Ectodermal cell (in vitro differentiated cells): ENCODE measurements around the gene TOMM40L.

ENCODE experiments used
- H3K27ac ChIP-seq: 2 replicates; pipeline ENCODE4 v1.7.0; 2013; ENCODE audit warnings: mild to moderate bottlenecking, low read depth, low read length; ENCODE audit not compliant: insufficient read depth, poor library complexity, severe bottlenecking
- H3K27me3 ChIP-seq: 2 replicates; pipeline ENCODE4 v1.7.0; 2013; ENCODE audit warnings: mild to moderate bottlenecking, low read length; ENCODE audit not compliant: insufficient read depth, control insufficient read depth, poor library complexity, severe bottlenecking
- H3K36me3 ChIP-seq: one replicate; pipeline ENCODE4 v1.7.0; 2013; ENCODE audit warnings: low read length; ENCODE audit not compliant: control insufficient read depth, insufficient read depth
- H3K4me1 ChIP-seq: one replicate; pipeline ENCODE4 v1.7.0; 2013; ENCODE audit warnings: low read length; ENCODE audit not compliant: control insufficient read depth, insufficient read depth
- H3K4me3 ChIP-seq: 2 replicates; pipeline ENCODE4 v1.7.0; 2013; ENCODE audit warnings: low read depth, low read length, control low read depth; ENCODE audit not compliant: insufficient read depth
- H3K9me3 ChIP-seq: 2 replicates; pipeline ENCODE4 v1.7.0; 2013; ENCODE audit warnings: mild to moderate bottlenecking, low read length, moderate library complexity; ENCODE audit not compliant: control insufficient read depth
- WGBS, 2 experiments: methylation state at CpG; one replicate each; pipeline ENCODE4 v1.1.7; 2013; ENCODE audit warnings: missing lambda C conversion rate in 2 of 2; 5-methylcytosine and 5-hydroxymethylcytosine counted together

Gene TOMM40L

DNA sequence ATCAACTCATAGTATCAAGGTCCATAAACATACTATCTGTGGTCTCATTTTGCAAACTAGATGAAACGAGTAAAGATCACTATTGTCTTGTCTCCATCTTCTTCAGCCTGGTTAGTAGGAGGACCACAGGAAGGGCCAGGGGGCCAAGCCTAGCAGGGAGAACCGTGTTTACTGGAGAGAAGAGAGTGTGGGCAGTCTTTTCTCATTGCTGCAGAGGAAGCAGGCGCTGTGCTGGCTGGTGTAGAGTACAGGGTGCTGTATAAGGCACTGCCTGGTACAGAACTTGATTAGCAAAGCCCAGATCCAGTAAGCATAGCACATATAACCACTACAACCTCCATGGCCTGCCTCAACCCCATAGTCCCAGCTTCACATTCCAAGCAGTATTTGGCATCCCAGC, 38.5 kb upstream of the TOMM40L start:
- H3K4me1 ChIP-seq, result no peaks in the 10 kb centered on the region
- H3K27ac ChIP-seq, result no peak overlapping the region
- 92 to 93% methylated on average over 3 of the region's 3 CpGs for WGBS, 2 experiments
- no peaks in the 10 kb centered on the region for H3K36me3 ChIP-seq
- H3K27me3 ChIP-seq, result no peaks in the 10 kb centered on the region
- H3K4me3 ChIP-seq, result no peak overlapping the region
- no peaks in the 10 kb centered on the region for H3K9me3 ChIP-seq

DNA sequence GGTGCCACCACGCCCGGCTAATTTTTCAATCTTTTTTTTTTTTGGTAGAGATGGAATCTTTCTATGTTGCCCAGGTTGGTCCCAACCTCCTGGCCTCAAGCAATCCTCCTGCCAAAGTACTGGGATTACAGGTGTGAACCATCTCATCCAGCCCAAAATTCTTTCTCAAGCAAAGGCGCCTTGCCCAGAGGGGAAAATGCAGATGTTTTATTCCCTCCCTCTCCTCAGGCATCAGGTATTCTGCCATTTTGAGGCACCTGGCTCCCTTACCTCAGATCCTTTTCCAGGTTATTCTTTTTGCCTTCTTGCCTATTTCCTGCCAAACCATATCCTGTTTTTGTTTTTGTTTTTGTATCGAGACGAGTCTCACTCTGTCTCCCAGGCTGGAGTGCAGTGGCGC, 37.5 kb upstream of the TOMM40L start:
- no peaks in the 10 kb centered on the region for H3K36me3 ChIP-seq
- H3K4me3 ChIP-seq, result no peak overlapping the region
- no peaks in the 10 kb centered on the region for H3K27me3 ChIP-seq
- H3K4me1 ChIP-seq, result no peaks in the 10 kb centered on the region
- H3K27ac ChIP-seq, result no peak overlapping the region
- no peaks in the 10 kb centered on the region for H3K9me3 ChIP-seq
- WGBS, 2 experiments, result 94% methylated on average over 6 of the region's 6 CpGs

DNA sequence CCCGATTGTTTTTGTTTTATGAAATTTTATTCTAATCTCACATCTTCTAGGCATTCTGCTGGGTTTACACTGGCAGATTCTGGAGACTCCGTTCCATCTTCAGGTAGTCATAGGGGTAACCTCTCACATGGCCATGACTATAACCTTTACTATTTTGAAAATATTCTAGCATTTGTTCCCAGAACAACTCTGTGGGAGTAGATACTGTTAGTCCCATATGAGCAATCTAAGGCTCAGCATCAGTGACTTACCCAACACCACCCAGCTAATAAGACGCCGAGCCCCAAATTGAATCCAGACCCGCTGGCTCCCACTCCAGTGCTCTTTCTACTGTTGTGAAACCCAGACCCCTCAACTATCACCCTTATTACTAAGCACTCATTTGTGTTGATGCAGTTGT, 36.8 kb upstream of the TOMM40L start:
- no peaks in the 10 kb centered on the region for H3K9me3 ChIP-seq
- H3K36me3 ChIP-seq, result no peaks in the 10 kb centered on the region
- H3K27me3 ChIP-seq, result no peaks in the 10 kb centered on the region
- no peak overlapping the region for H3K4me3 ChIP-seq
- 87 to 91% methylated on average over 5 of the region's 5 CpGs for WGBS, 2 experiments
- H3K4me1 ChIP-seq, result no peaks in the 10 kb centered on the region
- H3K27ac ChIP-seq, result no peak overlapping the region

DNA sequence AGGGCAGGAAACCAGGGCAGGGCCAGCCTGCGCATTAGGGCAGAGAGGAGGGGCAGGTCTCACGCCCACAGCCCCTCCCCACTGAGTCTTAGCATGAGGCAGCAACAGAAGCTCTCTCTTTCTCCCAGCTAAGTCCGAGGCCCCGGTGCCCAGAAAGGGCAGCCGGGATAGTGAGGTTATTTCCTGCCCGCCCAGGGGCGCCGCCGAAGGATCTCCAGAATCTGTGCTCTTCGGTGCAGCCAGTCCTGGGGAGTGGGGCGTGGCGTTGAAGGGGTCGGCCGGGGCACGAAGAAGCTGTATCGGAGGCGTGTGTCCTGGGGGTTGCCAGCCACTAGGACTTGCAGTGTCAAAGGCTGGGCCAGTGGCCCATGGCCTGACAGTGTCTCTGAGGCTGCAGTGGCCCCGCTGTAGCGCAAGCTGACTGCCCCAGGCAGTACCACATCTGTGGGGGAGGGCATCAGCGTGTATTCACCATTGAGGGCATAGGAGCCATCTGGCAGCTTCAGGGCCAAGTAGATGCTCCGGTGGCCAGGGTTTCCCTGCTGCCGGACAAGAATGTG, 34.8 kb upstream of the TOMM40L start:
- Histone ChIP-seq H3K36me3 (no peaks in the 10 kb centered on the region), H3K9me3 (no peaks in the 10 kb centered on the region), H3K27me3 (no peaks in the 10 kb centered on the region), H3K4me1 (no peaks in the 10 kb centered on the region), H3K27ac (no peak overlapping the region), H3K4me3 (no peak overlapping the region)
- WGBS, 2 experiments, result 88% methylated on average over 22 of the region's 22 CpGs

DNA sequence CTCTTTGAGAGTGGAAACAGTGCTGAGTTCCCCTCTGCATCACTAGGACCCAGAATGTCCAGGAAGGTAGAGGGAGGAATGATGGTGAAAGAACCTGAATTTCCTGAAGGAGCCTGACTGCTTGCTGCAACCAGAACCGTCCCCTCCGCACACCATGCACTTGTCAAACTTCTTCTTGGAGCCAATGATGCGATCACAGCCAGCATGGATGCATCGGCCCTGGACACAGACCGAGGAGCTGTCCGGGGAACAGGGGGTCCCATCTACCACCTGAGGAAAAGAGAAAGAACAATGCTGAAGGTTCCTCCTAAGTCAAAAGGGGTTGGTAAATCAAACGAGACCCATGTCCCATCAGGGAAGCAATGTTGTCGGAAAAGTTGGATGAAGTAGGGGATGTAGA, 33.9 kb upstream of the TOMM40L start:
- Histone ChIP-seq H3K4me3 (no peak overlapping the region), H3K4me1 (peaks cover 8% of the 10 kb centered on the region), H3K36me3 (no peaks in the 10 kb centered on the region), H3K27ac (no peak overlapping the region), H3K27me3 (no peaks in the 10 kb centered on the region), H3K9me3 (no peaks in the 10 kb centered on the region)
- 92% methylated on average over 7 to 8 of the region's 8 CpGs for WGBS, 2 experiments

DNA sequence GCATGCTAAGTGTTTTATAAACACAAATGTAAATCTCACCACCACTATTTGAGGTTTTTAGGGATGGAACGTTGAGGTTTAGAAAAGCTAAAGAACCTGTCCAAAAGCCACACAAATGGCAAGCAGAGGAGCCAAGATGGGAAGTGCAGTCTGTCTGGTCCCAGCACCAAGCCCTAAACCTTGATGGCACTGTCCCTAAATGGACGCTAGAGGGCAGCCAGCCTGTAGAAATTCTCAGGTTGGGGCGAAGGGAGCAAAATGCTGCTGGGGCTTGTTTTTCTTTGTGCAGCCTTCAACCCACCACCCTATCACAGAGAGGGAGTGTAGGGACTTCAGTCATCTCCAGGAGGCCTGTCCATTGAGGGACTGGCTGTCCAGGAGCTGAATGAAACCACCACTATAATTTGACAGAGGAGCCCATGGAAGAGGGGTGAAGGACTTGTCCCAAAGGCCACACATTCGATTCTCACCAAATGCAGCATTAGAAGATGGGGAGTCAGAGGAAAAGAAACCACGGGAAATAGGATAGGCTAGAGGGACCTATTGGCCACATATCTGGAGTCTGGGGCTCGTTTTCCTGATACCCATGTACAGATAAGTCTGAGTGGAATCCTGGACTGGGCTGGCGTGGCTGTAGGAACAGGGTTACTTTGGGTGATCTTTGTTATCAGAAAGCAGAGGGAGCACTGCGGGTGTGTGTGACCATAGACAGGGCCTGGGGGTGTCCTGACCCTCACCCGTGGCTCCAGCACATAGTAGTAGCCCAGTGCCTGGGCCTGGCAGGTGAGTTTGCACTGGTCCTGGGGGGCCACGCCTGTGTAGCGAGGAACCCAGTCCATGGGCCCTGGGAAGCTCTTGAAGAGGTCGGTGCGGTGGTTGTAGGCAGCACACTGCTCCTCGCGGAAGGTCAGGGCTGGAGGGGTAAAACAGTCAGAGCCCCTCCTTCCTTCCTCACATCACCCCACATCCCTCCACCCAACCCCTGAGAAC, 33.1 kb upstream of the TOMM40L start:
- H3K27ac ChIP-seq, result no peak overlapping the region
- WGBS, 2 experiments, result 71 to 74% methylated on average over 15 of the region's 15 CpGs

DNA sequence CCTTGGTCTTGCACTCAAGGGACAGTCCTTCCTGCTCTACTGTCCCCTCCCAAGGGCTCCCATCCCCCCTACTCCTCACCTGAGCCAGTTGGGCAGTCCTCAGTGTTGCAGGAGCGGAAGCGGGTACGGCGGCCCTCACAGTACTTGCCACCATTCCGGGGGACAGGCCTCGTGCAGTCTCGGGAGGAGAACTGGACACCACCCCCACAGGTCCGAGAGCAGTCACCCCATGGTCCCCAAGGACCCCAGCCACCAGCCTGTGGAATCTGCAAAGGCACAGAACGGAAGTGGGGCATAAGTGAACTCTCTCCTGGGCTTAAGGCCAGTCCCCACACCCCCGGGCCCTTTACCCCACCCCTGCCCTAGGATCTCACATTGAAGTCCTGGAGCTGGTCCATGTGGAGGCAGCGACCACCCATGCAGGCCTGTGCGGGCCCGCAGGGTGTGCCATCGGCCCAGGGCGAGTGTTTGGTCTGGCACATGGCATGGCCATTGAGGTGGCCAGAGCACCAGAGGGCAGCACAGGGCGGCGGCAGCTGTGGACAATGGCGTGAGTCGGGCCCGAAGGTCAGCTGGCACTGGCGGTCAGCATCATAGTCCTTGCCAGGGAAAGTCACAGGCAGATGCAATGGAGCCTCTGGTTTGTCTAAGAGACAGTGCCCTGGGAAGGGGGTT, 32.2 kb upstream of the TOMM40L start:
- Histone ChIP-seq H3K9me3 (no peaks in the 10 kb centered on the region), H3K36me3 (no peaks in the 10 kb centered on the region), H3K27ac (no peak overlapping the region), H3K4me1 (peaks cover 24% of the 10 kb centered on the region), H3K27me3 (no peaks in the 10 kb centered on the region), H3K4me3 (no peak overlapping the region)
- 94 to 95% methylated on average over 21 of the region's 21 CpGs for WGBS, 2 experiments

More for the DNA sequence above, 33.1 kb upstream of the TOMM40L start:
- Histone ChIP-seq H3K36me3 (no peaks in the 10 kb centered on the region), H3K4me3 (no peak overlapping the region), H3K9me3 (no peaks in the 10 kb centered on the region), H3K27me3 (no peaks in the 10 kb centered on the region), H3K4me1 (peaks cover 15% of the 10 kb centered on the region)

DNA sequence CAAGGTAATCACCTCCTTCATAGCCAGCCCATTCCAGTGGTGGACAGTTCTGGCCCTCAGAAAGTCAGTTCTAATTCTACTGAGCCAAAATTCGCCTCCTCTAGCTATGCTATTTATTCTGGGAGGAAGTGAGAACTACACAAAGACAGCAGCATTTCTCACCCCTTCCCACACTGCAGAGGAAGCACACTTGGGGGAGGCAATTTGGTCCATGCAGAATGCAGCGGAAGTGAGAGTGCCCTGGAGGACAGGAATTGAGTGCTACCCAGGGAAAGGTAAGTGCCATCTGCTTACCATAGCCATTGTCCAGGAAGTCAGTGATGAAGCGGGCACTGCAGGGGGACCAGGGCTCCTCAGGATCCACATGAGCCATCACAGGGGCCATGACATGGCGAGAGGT, 30.7 kb upstream of the TOMM40L start:
- no peaks in the 10 kb centered on the region for H3K36me3 ChIP-seq
- H3K4me3 ChIP-seq, result no peak overlapping the region
- WGBS, 2 experiments, result 90 to 94% methylated on average over 4 of the region's 4 CpGs
- H3K27me3 ChIP-seq, result no peaks in the 10 kb centered on the region
- H3K9me3 ChIP-seq, result no peaks in the 10 kb centered on the region
- no peak overlapping the region for H3K27ac ChIP-seq
- H3K4me1 ChIP-seq, result peaks cover 39% of the 10 kb centered on the region

DNA sequence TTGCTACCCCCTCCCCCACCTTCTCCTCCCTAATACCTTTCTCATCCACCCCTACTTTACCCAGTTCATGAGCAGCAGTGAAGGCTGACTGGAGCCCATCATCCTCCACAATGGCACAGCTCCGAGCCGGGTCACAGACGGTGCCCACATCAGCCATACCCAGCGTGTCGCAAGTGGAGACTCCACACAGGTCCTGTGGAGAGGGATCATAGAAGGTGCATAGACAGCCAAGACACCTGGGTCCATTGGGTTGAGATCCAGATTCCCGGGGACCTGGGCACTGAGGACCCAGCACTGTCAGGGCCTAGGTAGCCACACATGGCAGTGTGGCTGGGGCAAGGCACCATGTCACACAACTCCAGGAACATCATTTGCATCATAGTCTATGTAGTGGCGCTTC, 29.7 kb upstream of the TOMM40L start:
- Histone ChIP-seq H3K27me3 (no peaks in the 10 kb centered on the region), H3K4me1 (peaks cover 48% of the 10 kb centered on the region), H3K9me3 (no peaks in the 10 kb centered on the region), H3K36me3 (no peaks in the 10 kb centered on the region), H3K27ac (no peak overlapping the region), H3K4me3 (no peak overlapping the region)
- WGBS, 2 experiments, result 96 to 97% methylated on average over 7 of the region's 7 CpGs
